Activated T-cell treated with anti-CD3 and anti-CD28 coated beads, Interleukin-2, amount 50 U/mL, for 72 hours (primary cell): ENCODE measurements around the gene CDC16. TPM values are rescaled to one million over a fixed set of nuclear protein-coding genes. Genes with fewer than 3 reads are reported as not detected.
A peak's percentile ranks its signal among the peaks of the same experiment; 100 is the strongest.
"Not testable (repeated sequence)": the region's sequence is repeated elsewhere in the genome, so short reads cannot be mapped to it uniquely, and the experiment has no call there.

Experiments
- ATAC-seq, 2 donors: fragments of 150-1000 bp; cut with Tn5 transposase; replicated peaks in 1 of 2; 2 replicates each; pipeline ENCODE4 v1.10.0; 2021; ENCODE audit warnings: moderate library complexity in 2 of 2, mild to moderate bottlenecking in 1 of 2
- DNase-seq, 2 donors: peaks; one replicate each; pipeline ENCODE4 v3.0.0; 2021 to 2022; ENCODE audit warnings: mixed read lengths in 1 of 2
- H3K27ac Mint-ChIP-seq: one replicate; pipeline ENCODE4 v1.8.0; 2022; ENCODE audit warnings: mild to moderate bottlenecking, moderate library complexity, mixed read lengths
- H3K27me3 Mint-ChIP-seq: one replicate; pipeline ENCODE4 v1.8.0; 2022; ENCODE audit warnings: low read depth, mixed read lengths
- H3K36me3 Mint-ChIP-seq, 2 donors: one replicate each; pipeline ENCODE4 v1.8.0; 2022; ENCODE audit warnings: mixed read lengths in 2 of 2, mild to moderate bottlenecking in 1 of 2; ENCODE audit not compliant: insufficient read depth in 2 of 2
- H3K4me1 Mint-ChIP-seq: one replicate; pipeline ENCODE4 v1.8.0; 2022; ENCODE audit warnings: low read depth, mixed read lengths
- H3K4me3 Mint-ChIP-seq, 2 donors: one replicate each; pipeline ENCODE4 v1.8.0; 2022; ENCODE audit warnings: mild to moderate bottlenecking in 2 of 2, mixed read lengths in 2 of 2, moderate library complexity in 2 of 2
- H3K9me3 Mint-ChIP-seq, 2 donors: one replicate each; pipeline ENCODE4 v1.8.0; 2022; ENCODE audit warnings: mixed read lengths in 2 of 2
- total RNA-seq, 2 donors: library from RNA; stranded (reverse); gene quantifications; one replicate each; pipeline ENCODE4 v1.2.3, GENCODE V29; 2022

The CDC16 gene
- total RNA-seq, 2 donors from 2014 or later = 75.1 to 99.4 TPM

- no peak overlapping the region for H3K27ac Mint-ChIP-seq
- H3K4me1 Mint-ChIP-seq = no peaks in the 10 kb centered on the region
- no peak overlapping the region for H3K4me3 Mint-ChIP-seq
- H3K9me3 Mint-ChIP-seq = no peaks in the 10 kb centered on the region
- peaks cover 15 to 46% of the 10 kb centered on the region in 2 donors for H3K36me3 Mint-ChIP-seq
- no peak for DNase-seq
- H3K27me3 Mint-ChIP-seq = no peaks in the 10 kb centered on the region
- no peak for ATAC-seq
These were observed 22.3 kb downstream of the CDC16 start for GRCh38 chr13:114257014-114257413.

- Mint-ChIP-seq H3K27ac (no peak overlapping the region), H3K9me3 (no peaks in the 10 kb centered on the region), H3K27me3 (no peaks in the 10 kb centered on the region), H3K4me3 (no peak overlapping the region), H3K36me3 (peaks cover 18 to 50% of the 10 kb centered on the region in 2 donors), H3K4me1 (peaks cover 6% of the 10 kb centered on the region)
- ATAC-seq (no peak), DNase-seq (no peak)
These were observed 23.9 kb downstream of the CDC16 start for GRCh38 chr13:114258589-114258988.

DNA sequence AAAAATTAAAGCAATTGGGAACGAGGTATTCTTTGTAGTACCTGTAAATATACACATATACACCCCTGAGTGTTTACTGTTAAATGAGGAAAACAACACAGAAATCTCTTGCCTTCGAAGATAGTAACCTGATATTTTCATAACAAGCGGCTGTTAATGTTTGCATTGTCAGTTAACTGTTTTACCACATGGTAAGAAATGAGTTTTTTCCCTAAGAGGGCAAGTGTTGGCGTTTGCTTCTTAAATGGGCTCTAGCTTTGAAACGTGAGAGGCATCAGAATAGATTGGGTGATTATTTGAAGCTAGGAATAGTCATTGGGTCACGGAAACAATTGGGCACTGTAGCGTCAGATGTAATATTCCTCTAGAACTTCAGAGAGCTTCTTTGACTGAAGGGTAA lies 24.7 kb downstream of the CDC16 start:
- DNase-seq (no peak), ATAC-seq (no peak)
- Mint-ChIP-seq H3K4me3 (no peak overlapping the region), H3K27me3 (no peaks in the 10 kb centered on the region), H3K36me3 (peaks cover 18 to 45% of the 10 kb centered on the region in 2 donors), H3K27ac (no peak overlapping the region), H3K9me3 (no peaks in the 10 kb centered on the region), H3K4me1 (peaks cover 6% of the 10 kb centered on the region)

- H3K4me3 Mint-ChIP-seq = no peak overlapping the region
- no peak for DNase-seq
- peak overlapping the region; percentile 66 for H3K27ac Mint-ChIP-seq
- H3K4me1 Mint-ChIP-seq = peaks cover 6% of the 10 kb centered on the region
- H3K9me3 Mint-ChIP-seq = no peaks in the 10 kb centered on the region
- no peaks in the 10 kb centered on the region for H3K27me3 Mint-ChIP-seq
- no peak for ATAC-seq
- peaks cover 15 to 40% of the 10 kb centered on the region in 2 donors for H3K36me3 Mint-ChIP-seq
These were observed 25.3 kb downstream of the CDC16 start for GRCh38 chr13:114259974-114260373.

GRCh38 chr13:114260814-114261213 lies 26.1 kb downstream of the CDC16 start:
- H3K27ac Mint-ChIP-seq = peak overlapping the region; percentile 66
- H3K4me3 Mint-ChIP-seq = no peak overlapping the region
- no peak for ATAC-seq
- no peak for DNase-seq
- no peaks in the 10 kb centered on the region for H3K9me3 Mint-ChIP-seq
- H3K4me1 Mint-ChIP-seq = peaks cover 6% of the 10 kb centered on the region
- H3K27me3 Mint-ChIP-seq = no peaks in the 10 kb centered on the region
- peaks cover 17 to 40% of the 10 kb centered on the region in 2 donors for H3K36me3 Mint-ChIP-seq

GRCh38 chr13:114261328-114261965 lies 26.8 kb downstream of the CDC16 start:
- Mint-ChIP-seq H3K27ac (no peak overlapping the region), H3K4me3 (no peak overlapping the region), H3K36me3 (peaks cover 15 to 40% of the 10 kb centered on the region in 2 donors), H3K9me3 (no peaks in the 10 kb centered on the region), H3K27me3 (no peaks in the 10 kb centered on the region), H3K4me1 (peaks cover 11% of the 10 kb centered on the region)
- ATAC-seq (no peak), DNase-seq (no peak)

GRCh38 chr13:114263578-114263977 lies 28.9 kb downstream of the CDC16 start:
- Mint-ChIP-seq H3K36me3 (peaks cover 11 to 41% of the 10 kb centered on the region in 2 donors), H3K4me1 (peaks cover 23% of the 10 kb centered on the region), H3K9me3 (no peaks in the 10 kb centered on the region), H3K27ac (peak overlapping the region; percentile 88), H3K4me3 (no peak overlapping the region), H3K27me3 (no peaks in the 10 kb centered on the region)
- no peak for ATAC-seq
- no peak for DNase-seq

- H3K27me3 Mint-ChIP-seq, H3K9me3 Mint-ChIP-seq, DNase-seq, H3K4me3 Mint-ChIP-seq, H3K27ac Mint-ChIP-seq, ATAC-seq: not testable (repeated sequence)
- Mint-ChIP-seq H3K4me1 (peaks cover 23% of the 10 kb centered on the region), H3K36me3 (peaks cover 14 to 43% of the 10 kb centered on the region in 2 donors)
These were observed 29.6 kb downstream of the CDC16 start for GRCh38 chr13:114264313-114264712.

GRCh38 chr13:114264886-114265611 lies 30.4 kb downstream of the CDC16 start:
- DNase-seq (no peak), ATAC-seq (no peak)
- peaks cover 15 to 42% of the 10 kb centered on the region in 2 donors for H3K36me3 Mint-ChIP-seq
- no peaks in the 10 kb centered on the region for H3K27me3 Mint-ChIP-seq
- H3K27ac Mint-ChIP-seq = peak overlapping the region; percentile 63
- H3K4me1 Mint-ChIP-seq = peaks cover 23% of the 10 kb centered on the region
- no peaks in the 10 kb centered on the region for H3K9me3 Mint-ChIP-seq
- H3K4me3 Mint-ChIP-seq = no peak overlapping the region

DNA sequence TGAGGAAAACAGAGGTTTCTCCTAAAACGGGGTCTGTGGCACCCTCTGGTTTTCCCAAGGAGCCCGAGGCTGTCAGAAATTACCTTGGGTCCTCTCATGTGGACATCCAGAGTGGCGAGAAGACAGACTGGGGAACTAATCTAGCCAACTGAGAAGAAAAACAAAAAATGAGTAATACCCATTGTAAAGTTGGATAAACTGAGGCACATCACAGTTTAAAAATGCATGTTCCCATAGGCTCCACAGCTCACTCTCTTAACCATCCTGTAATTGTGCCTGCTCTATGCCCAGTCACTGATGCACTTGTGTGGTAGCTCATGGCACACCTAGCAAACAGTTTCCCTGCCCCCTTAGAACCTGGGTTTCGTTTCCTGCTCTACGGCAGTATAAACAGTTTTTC lies 31.5 kb downstream of the CDC16 start:
- ATAC-seq (no peak), DNase-seq (no peak)
- peaks cover 10 to 36% of the 10 kb centered on the region in 2 donors for H3K36me3 Mint-ChIP-seq
- H3K4me1 Mint-ChIP-seq = peaks cover 23% of the 10 kb centered on the region
- H3K27me3 Mint-ChIP-seq = no peaks in the 10 kb centered on the region
- H3K4me3 Mint-ChIP-seq = no peak overlapping the region
- no peaks in the 10 kb centered on the region for H3K9me3 Mint-ChIP-seq
- H3K27ac Mint-ChIP-seq = peak overlapping the region; percentile 72

- peak overlapping the region; percentile 2 to 7 for H3K4me3 Mint-ChIP-seq
- H3K9me3 Mint-ChIP-seq = no peaks in the 10 kb centered on the region
- H3K27me3 Mint-ChIP-seq = no peaks in the 10 kb centered on the region
- ATAC-seq (peak; percentile 39 to 74), DNase-seq (no peak)
- H3K36me3 Mint-ChIP-seq = peaks cover 13 to 38% of the 10 kb centered on the region in 2 donors
- H3K4me1 Mint-ChIP-seq = peaks cover 16% of the 10 kb centered on the region
- H3K27ac Mint-ChIP-seq = peak overlapping the region; percentile 70
These were observed 33.9 kb downstream of the CDC16 start for GRCh38 chr13:114268344-114269280.

DNA sequence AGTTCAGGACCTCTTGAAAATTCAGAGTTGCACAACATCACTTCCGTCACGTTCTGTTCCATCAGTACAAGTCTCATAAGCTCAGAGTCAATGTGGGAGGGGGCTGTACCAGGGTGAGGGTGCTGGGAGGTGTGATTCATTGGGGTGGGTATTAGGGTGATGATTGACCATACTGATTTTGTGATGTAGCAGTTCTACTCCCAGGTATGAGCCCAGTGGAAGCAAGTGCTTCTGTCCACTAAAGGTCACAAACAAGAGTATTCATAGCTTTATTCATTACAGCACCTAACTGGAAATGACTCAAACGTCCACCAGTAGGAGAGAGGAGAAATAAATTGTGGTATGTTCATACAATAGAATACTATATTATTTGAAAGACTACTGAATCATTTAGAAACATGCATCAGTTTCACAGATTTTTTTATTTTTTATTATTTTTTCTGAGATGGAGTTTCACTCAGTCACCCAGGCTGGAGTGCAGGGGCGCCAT lies 34.6 kb downstream of the CDC16 start:
- H3K4me3 Mint-ChIP-seq = no peak overlapping the region

GRCh38 chr13:114272977-114273376 lies 38.3 kb downstream of the CDC16 start:
- peaks cover 6% of the 10 kb centered on the region for H3K4me1 Mint-ChIP-seq
- no peaks in the 10 kb centered on the region for H3K9me3 Mint-ChIP-seq
- H3K4me3 Mint-ChIP-seq = no peak overlapping the region
- no peak overlapping the region for H3K27ac Mint-ChIP-seq
- ATAC-seq (no peak), DNase-seq (no peak)
- peaks cover 9 to 35% of the 10 kb centered on the region in 2 donors for H3K36me3 Mint-ChIP-seq
- no peaks in the 10 kb centered on the region for H3K27me3 Mint-ChIP-seq

More for the DNA sequence above, 34.6 kb downstream of the CDC16 start:
- no peaks in the 10 kb centered on the region for H3K9me3 Mint-ChIP-seq
- peaks cover 11 to 36% of the 10 kb centered on the region in 2 donors for H3K36me3 Mint-ChIP-seq
- peak overlapping the region; percentile 70 for H3K27ac Mint-ChIP-seq
- no peaks in the 10 kb centered on the region for H3K27me3 Mint-ChIP-seq
- H3K4me1 Mint-ChIP-seq = peaks cover 16% of the 10 kb centered on the region
- ATAC-seq = peak; percentile 27 to 50
- DNase-seq = no peak
